K562 treated with DMSO at 1 percent for 24 hours (cell line): ENCODE measurements around the gene FAM200C. TPM values are rescaled to one million over a fixed set of nuclear protein-coding genes. Genes with fewer than 3 reads are reported as not detected.

Experiments
- total RNA-seq: library from RNA; unstranded; fragments of 300-600 nt; gene quantifications from 2 replicates; pipeline ENCODE4 v1.2.3, GENCODE V29; 2022; ENCODE audit warnings: low read depth; ENCODE audit not compliant: insufficient read depth

The FAM200C gene
- 2.5 and 3.2 TPM in 2 replicates for total RNA-seq

GRCh38 chr5:160399402-160400353, at the start of gene FAM200C:
FAM200C (minus strand) TSS chr5:160400054; CDS start chr5:160395490, 4,564 bp downstream.

GRCh38 chr5:160421625-160422258, 21.9 kb upstream of the FAM200C start, which contains the start of gene PTTG1:
PTTG1 (plus strand) TSS chr5:160421855; CDS start chr5:160422313, 458 bp downstream.

GRCh38 chr5:160418561-160419457, 19.0 kb upstream of the FAM200C start, which contains the start of gene SLU7:
SLU7 (minus strand) TSS chr5:160419081; CDS start chr5:160415294, 3,787 bp downstream.

GRCh38 chr5:160369990-160370712, 29.7 kb downstream of the FAM200C start, which contains the start of gene C1QTNF2:
C1QTNF2 (minus strand) TSS chr5:160370626; CDS start chr5:160355011, 15,615 bp downstream.

Other genes with a start within 250 kb of the FAM200C start
- not detected in 2 replicates for gene FABP6, start 170.5 kb downstream of the FAM200C start, total RNA-seq
- not detected in 2 replicates for gene CCNJL, start 87.5 kb downstream of the FAM200C start, total RNA-seq
- not detected in 2 replicates for gene C1QTNF2, start 29.4 kb downstream of the FAM200C start, total RNA-seq
- gene SLU7, start 19.0 kb upstream of the FAM200C start, total RNA-seq: 53.5 and 68.6 TPM in 2 replicates
- 265 and 288 TPM in 2 replicates for gene PTTG1, start 21.8 kb upstream of the FAM200C start, total RNA-seq